NCI-H2171 (cell line): ENCODE data around the gene HSPA6.
"Not testable (repeated sequence)": the region's sequence is repeated elsewhere in the genome, so short reads cannot be mapped to it uniquely, and the experiment has no call there.

Experiments used
- DNase-seq: peaks from one replicate; lab custom pipeline; 2025; lab: John Stamatoyannopoulos, UW

HSPA6 gene

DNA sequence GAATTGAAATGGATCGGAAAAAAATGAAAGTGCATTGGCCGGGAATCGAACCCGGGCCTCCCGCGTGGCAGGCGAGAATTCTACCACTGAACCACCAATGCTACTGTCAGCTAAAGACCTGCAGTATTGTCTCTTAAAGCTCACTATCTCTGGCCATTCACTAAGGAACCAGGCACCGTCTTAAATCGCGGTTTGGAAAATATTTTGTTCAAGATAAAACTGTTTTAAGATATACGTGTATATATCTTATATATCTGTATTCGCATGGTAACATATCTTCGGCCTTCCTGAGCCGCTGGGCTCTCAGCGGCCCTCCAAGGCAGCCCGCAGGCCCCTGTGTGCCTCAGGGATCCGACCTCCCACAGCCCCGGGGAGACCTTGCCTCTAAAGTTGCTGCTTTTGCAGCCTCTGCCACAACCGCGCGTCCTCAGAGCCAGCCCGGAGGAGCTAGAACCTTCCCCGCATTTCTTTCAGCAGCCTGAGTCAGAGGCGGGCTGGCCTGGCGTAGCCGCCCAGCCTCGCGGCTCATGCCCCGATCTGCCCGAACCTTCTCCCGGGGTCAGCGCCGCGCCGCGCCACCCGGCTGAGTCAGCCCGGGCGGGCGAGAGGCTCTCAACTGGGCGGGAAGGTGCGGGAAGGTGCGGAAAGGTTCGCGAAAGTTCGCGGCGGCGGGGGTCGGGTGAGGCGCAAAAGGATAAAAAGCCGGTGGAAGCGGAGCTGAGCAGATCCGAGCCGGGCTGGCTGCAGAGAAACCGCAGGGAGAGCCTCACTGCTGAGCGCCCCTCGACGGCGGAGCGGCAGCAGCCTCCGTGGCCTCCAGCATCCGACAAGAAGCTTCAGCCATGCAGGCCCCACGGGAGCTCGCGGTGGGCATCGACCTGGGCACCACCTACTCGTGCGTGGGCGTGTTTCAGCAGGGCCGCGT is at the start of gene HSPA6:
TSS of gene HSPA6 (plus strand) at position 724 of the 925 bp plus-strand sequence. CDS start at position 843, 119 bp downstream.
- DNase-seq = peak; percentile 6

GRCh38 chr1:161477711-161478110 is 46.6 kb upstream of the HSPA6 start:
- not testable (repeated sequence) for DNase-seq

- DNase-seq = no peak
Observed at GRCh38 chr1:161478985-161479384, 45.4 kb upstream of the HSPA6 start.

- no peak for DNase-seq
Observed at GRCh38 chr1:161480381-161481035, 43.8 kb upstream of the HSPA6 start.

DNA sequence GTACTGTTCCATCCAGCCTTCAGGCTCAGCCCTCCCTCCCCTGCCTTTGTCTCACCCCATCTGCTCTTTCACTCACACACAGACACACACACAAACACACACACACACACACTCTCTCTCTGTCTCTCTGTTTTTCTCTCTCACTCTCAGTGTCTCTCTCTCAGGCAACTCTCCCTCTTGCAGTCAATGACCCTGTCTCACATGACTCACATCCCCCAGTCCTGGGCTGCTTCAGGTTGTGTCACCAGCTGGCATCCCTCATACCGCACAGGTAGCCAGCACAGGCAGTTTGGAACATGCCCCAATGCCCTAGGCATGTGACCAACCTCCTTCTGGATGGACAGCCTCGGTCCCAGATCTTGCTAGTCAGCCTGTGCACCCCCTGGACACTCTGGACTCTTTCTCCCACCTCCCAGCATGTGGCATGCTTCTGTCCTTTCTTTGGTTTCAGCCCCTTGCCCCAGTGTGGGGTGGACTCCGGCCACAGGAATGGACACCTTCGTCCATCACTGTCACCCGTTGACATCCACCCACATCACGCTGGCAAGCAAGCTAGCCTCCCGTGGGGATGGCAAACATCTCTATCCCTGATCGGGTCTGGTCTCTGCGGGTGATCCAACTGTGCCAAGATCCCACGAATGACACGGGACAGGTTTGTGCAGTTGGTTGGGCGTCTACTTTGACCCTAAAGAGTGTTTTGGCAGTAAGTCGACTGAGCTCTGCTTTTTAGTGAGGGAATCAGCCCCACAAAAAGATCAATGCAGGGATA is 42.5 kb upstream of the HSPA6 start:
- no peak for DNase-seq

GRCh38 chr1:161482610-161483009 is 41.7 kb upstream of the HSPA6 start:
- DNase-seq = no peak

DNA sequence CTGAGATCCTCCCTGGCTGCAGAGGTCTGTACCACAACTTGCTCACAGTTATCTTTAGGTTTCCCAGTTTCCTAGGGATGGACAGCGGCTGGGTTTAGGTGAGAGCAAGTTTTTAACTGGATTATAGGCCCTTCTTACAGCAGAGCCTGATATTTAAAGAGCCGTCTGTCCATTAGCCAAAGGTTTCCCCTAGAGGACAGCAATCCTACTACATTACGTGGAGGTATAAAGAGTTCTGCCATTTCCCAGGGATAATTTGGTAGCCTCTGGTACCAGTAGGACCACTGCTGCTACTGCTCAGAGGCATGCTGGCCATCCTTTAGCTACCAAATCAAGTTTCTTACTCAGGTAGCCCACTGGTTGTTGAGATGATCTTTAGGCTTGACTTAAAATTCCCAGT is 41.0 kb upstream of the HSPA6 start:
- DNase-seq = no peak

DNA sequence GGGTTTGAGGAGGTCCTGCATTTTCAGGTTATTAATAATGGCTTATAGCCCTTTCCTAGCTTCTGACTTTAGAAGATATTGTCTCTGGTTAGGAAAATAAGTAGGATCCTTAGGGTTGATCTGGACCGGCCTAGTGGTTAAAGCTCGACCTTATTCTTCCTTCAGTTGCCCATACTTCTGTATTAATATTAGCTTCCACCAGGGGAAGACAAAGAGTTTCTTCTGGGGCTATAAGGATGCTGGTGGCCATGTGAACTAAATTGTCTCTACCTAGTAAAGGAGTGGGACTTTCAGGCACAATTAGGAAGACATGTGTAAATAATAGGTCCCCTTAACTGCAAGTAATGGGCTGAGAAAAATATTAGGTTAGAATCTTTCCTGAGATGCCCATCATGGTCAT is 39.7 kb upstream of the HSPA6 start:
- DNase-seq = no peak

DNA sequence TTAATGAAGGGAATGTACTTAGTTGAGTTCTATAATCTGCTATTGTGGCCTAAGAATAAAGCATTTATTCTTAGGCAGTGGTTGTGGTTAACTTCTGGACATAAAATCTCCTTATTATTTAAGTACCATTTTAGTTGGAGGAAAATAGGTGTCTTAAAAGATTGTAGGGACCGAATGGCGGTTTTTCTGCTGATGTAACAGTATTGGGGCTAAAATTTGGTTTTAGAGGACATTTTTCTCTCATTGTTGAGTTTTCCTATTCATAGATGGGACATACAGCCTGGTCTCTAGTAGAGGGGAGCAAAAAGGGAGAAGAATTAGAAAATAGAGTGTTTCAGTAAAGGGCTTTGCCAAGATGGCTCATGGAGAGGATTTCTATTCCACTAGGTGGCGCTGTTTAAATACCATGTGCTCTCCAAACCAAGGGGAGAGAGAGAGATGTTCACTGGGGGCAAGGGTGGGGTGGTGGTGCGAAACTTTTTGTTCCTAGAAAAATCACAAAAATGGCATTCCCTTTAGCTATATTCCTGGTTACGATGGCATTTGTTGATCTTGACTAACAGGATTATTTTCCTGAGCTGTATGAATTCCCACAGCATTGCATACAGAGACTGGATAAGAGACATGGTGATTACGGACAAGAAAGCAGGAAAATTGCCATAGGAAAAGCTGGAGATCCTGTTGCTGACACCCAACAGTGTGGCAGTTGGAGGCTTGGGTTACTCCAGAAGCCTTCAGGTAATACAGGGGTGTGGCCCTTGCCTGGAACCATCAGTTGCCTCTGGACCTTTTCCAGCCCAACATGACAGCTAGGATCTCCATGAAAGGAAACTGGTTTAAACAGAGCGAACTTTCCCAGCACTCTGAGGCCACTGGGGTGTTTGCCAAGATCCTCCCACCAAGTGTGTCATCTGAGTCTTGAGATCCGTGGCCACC is 37.3 kb upstream of the HSPA6 start:
- peak; percentile 6 for DNase-seq

DNA sequence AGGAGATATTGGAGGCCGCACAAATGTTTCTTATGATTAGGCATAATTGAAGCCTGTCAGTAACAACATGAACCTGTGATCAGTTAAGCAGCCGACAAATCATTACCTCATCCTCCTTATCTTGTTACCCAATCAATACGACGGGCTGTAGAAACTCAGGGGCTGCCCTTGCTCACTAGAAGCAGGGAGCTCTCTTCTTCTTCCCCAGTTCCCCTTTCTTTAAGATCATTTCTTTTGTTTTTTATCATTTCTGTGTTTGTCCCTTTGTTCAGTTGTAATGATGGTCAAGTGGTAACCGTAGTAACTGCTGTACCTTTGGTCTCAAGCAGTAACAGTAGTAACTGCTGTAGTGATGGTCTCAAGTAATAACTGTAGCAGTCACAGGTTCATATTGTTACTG is 32.9 kb upstream of the HSPA6 start:
- no peak for DNase-seq

DNA sequence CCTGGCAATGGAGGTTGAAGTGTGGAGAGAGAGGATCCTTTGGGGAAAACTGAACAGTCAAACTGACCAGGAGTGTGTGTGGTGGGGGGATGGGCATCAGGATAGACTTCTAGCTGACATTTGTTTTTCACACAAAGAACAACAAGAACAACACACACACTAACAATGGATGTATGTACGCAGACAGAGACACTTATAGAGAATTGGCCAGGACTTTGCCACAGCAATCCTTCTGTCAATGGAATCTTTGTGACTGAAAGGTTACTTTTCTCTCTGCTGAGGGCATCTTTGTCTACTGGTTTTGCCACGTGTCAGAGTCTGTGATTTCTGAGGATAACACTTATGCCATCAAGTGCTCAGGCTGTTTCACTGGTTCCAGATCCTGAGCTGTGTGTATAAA is 31.5 kb upstream of the HSPA6 start:
- no peak for DNase-seq

DNA sequence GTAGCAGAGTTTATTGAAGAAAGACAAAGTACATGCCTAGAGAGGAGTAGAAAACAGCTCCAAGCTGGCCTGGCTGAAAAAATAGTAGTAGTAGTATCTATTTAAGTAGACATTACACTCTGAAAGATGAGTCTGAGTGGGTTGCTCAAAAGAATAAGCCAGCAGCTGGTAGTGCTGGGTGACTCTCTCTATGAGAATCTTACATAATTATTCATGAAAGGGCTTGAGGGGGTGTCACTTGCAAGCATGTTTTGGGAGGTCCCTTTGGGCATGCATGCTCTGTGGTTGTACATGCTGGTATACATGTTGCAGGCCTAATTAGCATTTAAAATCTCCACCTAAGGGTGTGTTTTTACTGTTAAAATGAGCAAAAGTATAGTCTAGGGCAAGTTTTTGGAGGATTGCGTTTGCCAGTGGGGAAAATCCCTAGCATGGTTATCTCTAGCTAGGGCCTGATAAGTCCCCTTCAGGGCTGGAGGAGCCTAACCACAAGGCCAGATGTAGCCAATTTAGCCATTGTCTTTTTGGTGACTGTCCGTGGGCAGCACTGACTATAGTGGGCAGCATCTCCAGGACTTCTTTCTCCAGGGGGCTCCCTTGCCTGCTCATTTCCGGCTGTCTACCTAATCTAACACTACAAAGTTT is 30.1 kb upstream of the HSPA6 start:
- DNase-seq = no peak

GRCh38 chr1:161495490-161495889 is 28.9 kb upstream of the HSPA6 start:
- no peak for DNase-seq

DNA sequence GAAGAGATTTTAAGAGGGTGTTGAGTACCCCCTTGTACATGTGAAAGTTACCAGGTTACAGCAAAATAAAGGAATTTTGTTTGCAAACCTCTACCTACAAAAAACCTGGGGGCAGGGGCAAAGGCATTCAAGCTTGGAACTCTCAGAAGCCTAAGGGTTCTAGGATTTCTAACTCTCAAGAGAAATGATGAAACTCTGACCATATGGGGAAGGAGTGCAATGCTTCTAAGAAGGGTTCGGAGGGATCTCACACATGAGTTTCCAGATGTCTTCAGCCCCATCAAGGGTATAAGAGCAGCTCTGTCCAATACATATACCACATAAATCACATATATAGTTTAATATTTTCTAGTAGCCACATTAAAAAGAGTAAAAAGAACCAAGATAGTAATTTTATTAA is 26.4 kb upstream of the HSPA6 start:
- DNase-seq = no peak

- DNase-seq = no peak
Observed at GRCh38 chr1:161498646-161499045, 25.7 kb upstream of the HSPA6 start.

GRCh38 chr1:161499099-161500039 is 25.0 kb upstream of the HSPA6 start:
- no peak for DNase-seq

DNA sequence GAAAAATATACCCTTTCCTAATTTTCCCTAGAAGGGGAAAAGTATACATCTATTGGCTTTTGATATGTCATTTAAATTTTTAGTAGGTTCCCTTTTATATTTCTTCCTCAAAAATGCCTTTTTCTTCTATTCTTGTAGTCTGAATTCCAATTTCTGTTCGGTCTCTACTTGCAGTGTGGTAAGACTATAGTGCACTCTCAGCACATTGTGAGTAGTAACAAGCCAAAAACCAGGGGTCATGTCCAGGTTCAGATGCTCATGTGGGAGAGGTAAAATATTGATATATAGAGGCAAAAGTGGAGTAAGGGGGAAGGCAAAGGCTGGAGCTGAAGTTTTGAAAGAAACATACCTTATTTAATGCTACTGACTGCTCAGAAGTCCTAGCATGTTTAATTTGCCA is 23.1 kb upstream of the HSPA6 start:
- no peak for DNase-seq

DNA sequence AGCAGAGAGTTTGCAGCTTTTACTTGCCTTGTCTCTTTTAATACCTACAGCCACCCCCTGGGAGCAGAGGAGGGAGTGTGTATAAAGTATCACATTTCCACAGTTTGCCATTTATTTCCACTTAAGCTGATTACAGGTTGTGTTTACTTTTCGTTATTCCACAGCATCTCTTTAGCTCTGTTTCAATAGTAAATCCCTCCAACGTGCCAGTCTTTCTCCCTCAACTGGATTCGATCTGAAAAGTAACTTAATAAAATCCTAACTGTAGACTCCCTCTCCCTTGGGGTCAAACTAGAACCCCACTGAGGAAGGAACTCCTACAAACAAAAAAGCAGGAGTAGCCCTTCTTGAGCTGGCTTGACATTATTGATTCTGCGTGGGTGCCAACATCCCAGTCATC is 22.2 kb upstream of the HSPA6 start:
- DNase-seq = no peak

DNA sequence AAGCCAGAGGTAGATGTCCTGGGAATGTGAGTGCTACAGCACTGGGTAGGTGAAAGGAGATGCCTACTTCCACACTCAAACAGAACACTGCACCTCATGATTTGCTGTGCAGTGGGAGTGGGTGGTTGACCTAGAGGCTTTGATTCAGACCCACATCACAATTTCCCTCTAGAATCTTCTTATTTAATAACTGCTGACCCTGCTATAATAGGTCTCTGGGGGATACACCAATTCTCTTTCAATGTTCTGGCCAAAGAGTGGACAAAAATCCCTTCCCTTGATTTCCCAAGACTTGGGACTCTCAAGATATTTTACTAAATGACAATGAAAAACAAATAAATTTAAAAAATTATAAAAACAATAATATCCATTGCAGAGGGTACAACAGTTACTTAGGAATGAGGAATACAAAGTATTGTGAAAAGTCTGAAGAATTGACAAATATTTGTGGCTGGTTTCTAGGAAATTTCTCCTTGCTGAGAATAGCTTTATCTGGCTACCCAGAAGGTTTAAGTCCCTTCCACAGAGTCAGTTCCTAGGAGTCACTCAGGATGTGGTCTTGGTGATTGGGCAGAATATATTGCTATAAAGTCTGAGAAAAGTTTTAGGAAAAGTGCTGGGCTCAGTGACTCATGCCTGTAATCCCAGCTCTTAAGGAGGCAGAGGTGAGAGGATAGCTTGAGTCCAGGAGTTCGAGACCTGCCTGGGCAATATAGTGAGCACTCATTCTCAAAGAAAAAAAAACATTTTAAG is 21.5 kb upstream of the HSPA6 start:
- DNase-seq = no peak
